Activated T-helper 1 cell treated with Interleukin-2 at 50 U/mL for 16 hours (primary cell): ENCODE measurements around the gene XXYLT1.
"Not testable (repeated sequence)": the region's sequence is repeated elsewhere in the genome, so short reads cannot be mapped to it uniquely, and the experiment has no call there.

Experiments
- DNase-seq: peaks from one replicate; pipeline ENCODE4 v3.0.0-alpha.2; 2020; ENCODE audit warnings: low read depth

XXYLT1 gene

GRCh38 chr3:195207731-195208130 is 63.2 kb downstream of the XXYLT1 start:
- no peak for DNase-seq

GRCh38 chr3:195207056-195207455 is 63.9 kb downstream of the XXYLT1 start:
- no peak for DNase-seq

- no peak for DNase-seq
Observed at GRCh38 chr3:195204360-195205163, 66.4 kb downstream of the XXYLT1 start.

- DNase-seq: no peak
Observed at GRCh38 chr3:195203606-195204005, 67.4 kb downstream of the XXYLT1 start.

GRCh38 chr3:195201295-195201694 is 69.7 kb downstream of the XXYLT1 start:
- no peak for DNase-seq

GRCh38 chr3:195200010-195200822 is 70.7 kb downstream of the XXYLT1 start:
- DNase-seq: no peak

- DNase-seq: no peak
Observed at GRCh38 chr3:195198426-195199346, 72.3 kb downstream of the XXYLT1 start.

- no peak for DNase-seq
Observed at GRCh38 chr3:195197765-195198425, 73.1 kb downstream of the XXYLT1 start.

- no peak for DNase-seq
Observed at GRCh38 chr3:195196266-195196665, 74.7 kb downstream of the XXYLT1 start.

GRCh38 chr3:195195321-195196209 is 75.4 kb downstream of the XXYLT1 start:
- no peak for DNase-seq

GRCh38 chr3:195194559-195195206 is 76.3 kb downstream of the XXYLT1 start:
- DNase-seq: no peak

GRCh38 chr3:195191580-195191979 is 79.4 kb downstream of the XXYLT1 start:
- no peak for DNase-seq

GRCh38 chr3:195189821-195190220 is 81.1 kb downstream of the XXYLT1 start:
- no peak for DNase-seq

- no peak for DNase-seq
Observed at GRCh38 chr3:195188426-195188927, 82.5 kb downstream of the XXYLT1 start.

GRCh38 chr3:195187609-195188425 is 83.1 kb downstream of the XXYLT1 start:
- DNase-seq: no peak

GRCh38 chr3:195186710-195187047 is 84.3 kb downstream of the XXYLT1 start:
- DNase-seq: not testable (repeated sequence)

GRCh38 chr3:195186041-195186709 is 84.8 kb downstream of the XXYLT1 start:
- DNase-seq: no peak

GRCh38 chr3:195185583-195185982 is 85.4 kb downstream of the XXYLT1 start:
- DNase-seq: no peak
